C4-2B (cell line): Measurements from ENCODE around the gene DNAJA4.

Source experiments
- ZFX ChIP-seq: fragments of 450-650 bp; IDR thresholded peaks from 2 replicates; pipeline ENCODE4 v1.6.1; 2017
- TF ChIP-seq, protein P1 (sequence below): fragments of 450-650 bp; conservative IDR thresholded peaks from 2 replicates; pipeline ENCODE4 v1.5.1; 2017; ENCODE audit warnings: mild to moderate bottlenecking

DNA sequence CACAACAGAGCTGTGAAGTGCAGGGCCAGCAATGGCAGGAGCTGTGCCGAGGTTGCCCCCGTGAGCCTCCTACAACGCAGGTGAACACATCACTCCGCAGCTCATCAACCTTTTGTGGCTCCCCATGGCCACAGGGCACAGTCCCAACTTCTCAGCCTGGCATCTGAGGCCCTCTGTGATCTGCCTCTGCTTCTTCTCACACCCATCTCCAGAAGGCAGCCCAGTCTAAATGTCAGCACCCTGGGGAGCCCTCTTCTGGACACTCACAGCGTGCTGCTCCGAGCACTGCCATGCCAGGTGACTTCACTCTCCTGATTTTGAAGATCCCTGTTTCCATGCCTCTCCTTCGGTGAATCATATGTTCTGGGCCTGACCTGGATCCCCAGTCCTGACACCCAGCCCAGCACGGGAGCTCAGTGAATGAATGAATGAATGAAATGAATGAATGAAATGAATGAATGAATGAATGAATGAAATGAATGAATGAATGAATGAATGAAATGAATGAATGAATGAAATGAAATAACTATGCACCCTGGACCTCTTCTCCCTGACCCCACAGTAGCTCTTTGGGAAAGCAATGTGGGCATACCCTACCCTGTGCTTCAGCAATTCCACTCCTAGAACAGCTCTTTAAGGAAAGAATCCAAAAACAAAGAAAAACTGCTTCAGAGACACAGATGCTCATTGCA is 52.9 kb downstream of the DNAJA4 start:
- TF ChIP-seq, protein P1, sequence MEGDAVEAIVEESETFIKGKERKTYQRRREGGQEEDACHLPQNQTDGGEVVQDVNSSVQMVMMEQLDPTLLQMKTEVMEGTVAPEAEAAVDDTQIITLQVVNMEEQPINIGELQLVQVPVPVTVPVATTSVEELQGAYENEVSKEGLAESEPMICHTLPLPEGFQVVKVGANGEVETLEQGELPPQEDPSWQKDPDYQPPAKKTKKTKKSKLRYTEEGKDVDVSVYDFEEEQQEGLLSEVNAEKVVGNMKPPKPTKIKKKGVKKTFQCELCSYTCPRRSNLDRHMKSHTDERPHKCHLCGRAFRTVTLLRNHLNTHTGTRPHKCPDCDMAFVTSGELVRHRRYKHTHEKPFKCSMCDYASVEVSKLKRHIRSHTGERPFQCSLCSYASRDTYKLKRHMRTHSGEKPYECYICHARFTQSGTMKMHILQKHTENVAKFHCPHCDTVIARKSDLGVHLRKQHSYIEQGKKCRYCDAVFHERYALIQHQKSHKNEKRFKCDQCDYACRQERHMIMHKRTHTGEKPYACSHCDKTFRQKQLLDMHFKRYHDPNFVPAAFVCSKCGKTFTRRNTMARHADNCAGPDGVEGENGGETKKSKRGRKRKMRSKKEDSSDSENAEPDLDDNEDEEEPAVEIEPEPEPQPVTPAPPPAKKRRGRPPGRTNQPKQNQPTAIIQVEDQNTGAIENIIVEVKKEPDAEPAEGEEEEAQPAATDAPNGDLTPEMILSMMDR = no peak; the same call in 1 of the 2 replicates
- no peak for TF ChIP-seq ZFX
